Nucleus accumbens (tissue), 56 donors: Measurements from ENCODE around the gene GDF2.

Source experiments
- DNase-seq, 56 donors: peaks; one replicate each; lab custom pipeline; 2025; lab: John Stamatoyannopoulos, UW

GDF2 gene

DNA sequence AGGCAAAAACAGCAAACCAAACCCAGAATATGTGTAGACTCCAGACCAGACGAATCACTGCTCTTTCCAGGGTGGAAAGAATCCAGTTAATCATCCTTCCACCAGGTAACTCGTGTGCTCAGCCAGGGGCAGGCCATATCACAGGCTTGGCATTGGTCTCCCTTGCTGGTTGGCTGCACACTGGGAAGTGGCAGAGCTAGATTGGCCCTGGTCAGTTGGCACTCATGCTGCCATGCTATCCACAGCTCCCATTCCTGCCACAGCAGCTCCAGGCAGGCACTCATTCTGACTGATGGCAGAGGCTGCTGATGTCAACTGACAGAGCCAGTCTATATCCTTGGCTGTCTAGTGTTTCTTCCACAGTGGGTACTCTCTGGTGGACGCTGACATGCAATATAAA, 31.9 kb upstream of the GDF2 start:
- no peak for DNase-seq

DNA sequence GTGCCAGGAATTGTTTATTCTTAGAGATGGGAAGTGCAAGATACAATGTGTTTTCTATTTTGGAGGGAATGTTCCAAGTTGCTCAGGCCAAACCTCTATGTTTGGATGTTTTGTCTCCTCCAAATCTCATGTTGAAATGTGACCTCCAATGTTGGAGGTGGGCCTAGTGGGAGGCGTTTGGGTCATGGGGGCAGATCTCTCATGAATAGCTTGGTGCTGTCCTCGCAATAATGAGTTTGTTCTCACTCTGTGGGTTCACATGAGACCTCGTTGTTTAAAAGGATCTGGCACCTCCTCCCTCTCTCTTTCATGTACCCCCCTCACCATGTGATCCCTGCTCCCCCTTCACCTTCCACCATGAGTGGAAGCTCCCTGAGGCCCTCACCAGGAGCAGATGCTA, 30.6 kb upstream of the GDF2 start:
- no peak for DNase-seq

DNA sequence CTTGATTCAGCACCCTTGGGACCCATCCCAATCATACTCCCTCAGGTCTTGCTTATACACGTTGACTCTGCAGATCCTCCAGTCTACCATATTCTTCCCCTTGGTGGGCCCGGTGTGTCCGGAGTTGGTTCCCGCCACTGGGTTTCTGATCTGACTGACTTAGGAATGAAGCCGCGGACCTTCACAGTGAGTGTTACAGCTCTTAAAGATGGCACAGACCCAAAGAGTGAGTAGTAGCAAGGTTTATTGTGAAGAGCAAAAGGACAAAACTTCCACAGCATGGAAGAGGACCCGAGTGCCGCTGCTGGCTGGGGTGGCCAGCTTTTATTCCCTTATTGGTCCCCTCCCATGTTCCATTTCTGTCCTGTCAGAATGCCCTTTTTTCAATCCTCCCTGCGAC, 28.2 kb upstream of the GDF2 start:
- DNase-seq: no peak

DNA sequence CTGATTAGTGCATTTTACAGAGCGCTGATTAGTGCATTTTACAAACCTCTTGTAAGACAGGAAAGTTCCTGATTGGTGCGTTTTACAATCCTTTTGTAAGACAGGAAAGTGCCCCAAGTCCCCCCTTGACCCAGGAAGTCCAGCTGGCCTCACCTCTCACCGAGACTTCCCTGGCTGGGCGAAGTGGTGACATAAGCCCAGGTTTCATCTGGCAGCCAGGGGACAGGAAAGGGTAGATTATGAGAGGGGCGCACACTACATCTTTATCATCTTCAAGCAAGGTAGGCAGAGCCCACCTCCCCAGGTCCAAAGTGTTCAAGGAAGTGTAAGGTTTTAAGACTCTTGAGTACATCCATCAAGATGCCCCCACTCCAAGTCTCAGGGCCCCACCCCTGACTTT, 27.8 kb upstream of the GDF2 start:
- no peak for DNase-seq

DNA sequence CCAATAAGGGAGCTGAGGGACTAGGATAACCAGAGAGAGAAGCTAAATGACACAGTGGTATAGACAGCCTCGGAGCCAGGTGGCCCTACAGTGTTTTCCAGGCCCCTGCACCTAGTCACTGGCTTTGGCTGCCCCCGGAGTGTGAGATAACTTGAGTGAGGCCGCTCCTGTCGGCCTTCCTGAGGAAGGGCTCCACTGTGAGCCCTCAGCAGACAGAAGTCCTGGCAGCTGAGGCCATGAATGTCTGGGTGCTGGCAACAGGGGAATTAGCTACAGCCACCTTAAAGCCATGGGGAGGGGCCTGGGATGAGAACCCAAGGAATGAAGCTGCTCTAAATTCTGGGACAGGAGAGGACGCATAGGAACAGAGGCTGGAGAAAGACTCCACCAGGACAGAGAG, 26.8 kb upstream of the GDF2 start:
- DNase-seq: no peak

DNA sequence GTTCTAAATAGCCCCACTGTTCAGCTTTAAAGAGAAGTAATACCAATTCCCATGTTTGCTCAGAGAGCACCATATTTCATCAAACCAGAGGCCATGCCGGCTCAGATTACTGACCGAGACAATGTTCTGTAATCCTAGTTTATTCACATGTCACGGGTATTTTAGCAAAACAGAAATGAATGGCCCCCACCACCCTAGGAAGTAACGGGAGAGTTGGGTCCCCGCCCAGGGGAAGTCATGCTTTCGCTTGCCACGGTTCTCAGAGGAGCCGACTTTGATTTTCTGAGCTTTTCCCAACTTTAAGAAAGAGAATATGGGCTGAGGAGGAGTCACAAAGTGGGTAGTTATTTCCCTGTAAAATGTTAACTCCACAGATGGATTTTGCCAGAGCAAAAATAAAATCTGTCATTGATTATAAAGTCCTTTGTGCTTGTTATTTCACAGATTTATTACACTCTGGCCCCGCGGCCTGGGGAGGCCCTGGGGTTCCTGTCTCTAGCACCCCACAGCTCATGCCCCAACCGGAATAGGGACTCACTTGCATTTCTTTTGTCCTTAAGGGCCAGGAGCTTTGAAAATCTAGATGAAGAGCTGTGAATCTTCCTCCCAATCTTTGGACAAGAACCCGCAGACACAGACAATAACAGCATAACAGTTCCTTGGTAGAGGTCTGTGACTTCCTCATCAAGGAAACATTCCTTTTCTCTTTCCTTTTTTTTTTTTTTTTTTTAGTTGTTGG, 25.9 kb upstream of the GDF2 start:
- DNase-seq: no peak

DNA sequence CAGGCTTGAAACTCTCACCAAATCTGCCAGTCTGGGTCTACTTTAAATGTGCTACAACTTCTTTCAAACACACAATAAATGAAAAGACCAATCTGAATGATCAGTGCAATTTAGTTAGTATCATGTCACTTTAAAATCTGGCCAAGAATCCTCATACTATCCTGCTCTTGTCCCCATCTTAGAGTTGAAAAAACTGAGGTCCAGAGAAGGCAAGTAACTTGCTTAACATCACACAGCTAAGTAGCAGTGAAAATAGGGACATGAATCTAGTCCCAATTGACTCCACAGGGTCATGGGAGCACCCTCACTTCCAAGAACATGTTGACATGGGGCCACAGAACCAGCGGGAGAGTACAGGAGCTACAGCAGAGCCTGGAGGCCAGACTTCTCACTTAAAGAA, 25.3 kb upstream of the GDF2 start:
- no peak for DNase-seq

DNA sequence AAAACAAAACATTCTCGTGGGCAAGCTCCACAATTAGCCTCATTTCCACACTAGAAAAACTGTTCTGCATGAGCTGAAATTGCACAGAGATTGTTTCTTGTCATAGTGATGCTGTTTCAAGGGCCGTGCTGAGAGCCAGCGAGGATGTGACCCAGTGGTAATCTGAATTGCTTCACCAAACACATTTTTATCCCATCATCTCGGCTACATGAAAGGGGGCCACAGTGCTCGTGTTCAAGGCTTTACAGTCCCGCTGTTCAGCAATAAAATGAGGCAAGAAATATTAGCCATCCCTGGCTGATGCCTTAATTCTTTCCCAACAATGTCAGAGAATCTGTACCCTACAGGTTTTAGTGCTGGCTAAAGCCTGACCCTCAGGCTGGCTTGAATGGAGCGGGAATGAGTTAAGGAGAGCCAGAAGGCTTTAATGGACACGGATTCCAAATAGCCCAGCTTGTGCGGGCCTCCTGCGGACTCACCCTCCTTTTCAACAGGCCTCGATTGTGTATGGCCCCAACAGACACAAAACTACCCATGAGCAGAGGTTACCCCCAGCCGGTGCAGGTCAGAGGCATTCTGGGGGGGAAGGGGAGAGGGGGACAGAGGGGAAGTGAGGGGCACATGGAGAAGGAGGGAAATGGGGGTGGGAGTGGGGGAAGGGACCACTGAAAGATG, 24.3 kb upstream of the GDF2 start:
- no peak for DNase-seq

DNA sequence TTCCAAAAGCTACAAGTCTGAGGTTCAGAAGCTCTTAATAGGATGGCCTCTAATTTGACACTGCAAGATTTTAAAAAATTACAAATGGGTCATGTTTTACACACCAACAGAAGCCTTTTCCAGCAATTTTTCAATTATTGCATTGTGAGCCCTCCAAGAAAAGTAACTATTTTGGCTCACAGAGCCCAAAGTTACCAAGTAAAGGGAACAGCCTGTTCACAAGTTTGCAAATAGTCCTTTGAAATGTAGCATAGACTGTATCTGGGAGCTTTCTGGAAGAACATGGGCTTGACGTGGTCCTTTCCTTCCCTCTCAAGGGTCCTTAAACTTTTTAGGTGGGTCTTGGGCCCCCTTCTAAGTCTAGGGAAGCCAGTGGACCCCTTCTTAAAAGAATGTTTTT, 23.5 kb upstream of the GDF2 start:
- no peak for DNase-seq

DNA sequence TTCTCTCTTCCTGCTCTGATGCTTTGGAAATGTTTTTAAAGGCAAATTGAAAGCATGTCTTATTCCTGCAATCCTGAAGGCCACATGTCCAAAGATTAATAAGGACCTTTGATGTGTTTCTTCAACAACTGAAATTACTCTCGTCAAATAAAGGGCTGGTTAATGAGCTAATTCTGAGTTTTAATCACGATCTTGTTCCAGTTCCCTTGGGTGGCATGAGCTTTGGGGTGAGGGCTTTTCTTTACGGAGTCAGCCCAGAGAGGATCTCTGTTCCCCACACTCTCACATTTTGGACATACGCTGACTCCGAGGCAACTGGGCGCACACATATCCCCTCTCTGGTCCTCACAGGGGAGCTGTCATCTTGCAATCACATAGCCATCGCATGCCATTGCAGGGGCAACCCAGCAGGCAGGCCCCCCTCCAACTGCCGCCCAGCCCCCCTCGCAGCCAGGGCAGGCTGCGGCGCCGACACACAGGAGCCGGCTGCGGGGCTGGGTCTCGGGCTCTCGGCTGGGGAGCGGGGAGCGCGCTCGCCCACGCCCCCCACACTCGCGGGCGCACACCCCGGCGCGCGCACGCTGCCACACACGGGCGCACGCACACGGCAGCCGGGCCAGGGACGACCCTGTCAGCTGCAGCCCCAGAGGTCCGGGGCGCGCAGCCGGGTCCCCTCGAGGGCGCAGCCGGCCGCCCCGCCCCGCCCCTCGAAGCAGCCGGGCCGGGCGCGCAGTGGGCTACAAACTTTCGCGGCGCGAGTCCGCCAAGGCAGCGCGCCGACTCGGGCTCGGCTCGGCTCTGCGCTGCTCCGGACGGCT, 22.4 kb upstream of the GDF2 start, which contains the start of gene GDF10:
GDF10 (plus strand) TSS at position 587 of the 818 bp plus-strand sequence. CDS start 455 bp downstream, outside the sequence.
- peak in 4 of 56 donors; percentile 12 to 41 (median 20) for DNase-seq

DNA sequence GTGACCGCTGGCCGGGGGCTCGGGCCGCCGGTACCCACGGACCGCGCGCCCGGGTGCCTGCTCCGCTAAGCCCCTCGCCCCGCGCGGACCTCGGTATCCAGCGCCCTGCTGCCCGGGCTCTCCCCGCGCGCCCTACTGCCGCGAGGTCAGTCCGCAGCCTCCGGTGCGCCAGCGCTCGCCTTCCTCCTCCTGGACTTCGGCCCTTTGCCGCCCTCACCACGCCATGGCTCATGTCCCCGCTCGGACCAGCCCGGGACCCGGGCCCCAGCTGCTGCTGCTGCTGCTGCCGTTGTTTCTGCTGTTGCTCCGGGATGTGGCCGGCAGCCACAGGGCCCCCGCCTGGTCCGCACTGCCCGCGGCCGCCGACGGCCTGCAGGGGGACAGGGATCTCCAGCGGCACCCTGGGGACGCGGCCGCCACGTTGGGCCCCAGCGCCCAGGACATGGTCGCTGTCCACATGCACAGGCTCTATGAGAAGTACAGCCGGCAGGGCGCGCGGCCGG, 21.8 kb upstream of the GDF2 start:
- no peak for DNase-seq

DNA sequence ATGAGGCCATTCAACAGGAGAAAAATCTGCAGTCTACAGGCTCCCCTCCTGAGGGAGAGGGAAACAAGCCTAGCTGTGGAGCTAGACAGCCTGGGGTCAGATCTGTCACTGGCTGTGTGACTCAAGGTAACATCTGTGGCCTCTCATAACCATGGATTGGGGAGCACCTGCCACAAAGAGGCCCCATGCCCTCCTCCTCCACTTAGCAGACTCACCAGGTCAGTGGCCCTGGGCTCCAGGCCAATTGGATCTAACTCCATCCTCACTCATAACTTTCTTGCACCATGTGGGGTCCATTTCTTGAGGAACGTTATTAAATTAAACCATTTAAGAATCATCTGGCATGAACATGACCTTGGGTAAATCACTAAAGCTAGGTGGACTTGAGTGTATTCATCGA, 20.4 kb upstream of the GDF2 start:
- DNase-seq: no peak

DNA sequence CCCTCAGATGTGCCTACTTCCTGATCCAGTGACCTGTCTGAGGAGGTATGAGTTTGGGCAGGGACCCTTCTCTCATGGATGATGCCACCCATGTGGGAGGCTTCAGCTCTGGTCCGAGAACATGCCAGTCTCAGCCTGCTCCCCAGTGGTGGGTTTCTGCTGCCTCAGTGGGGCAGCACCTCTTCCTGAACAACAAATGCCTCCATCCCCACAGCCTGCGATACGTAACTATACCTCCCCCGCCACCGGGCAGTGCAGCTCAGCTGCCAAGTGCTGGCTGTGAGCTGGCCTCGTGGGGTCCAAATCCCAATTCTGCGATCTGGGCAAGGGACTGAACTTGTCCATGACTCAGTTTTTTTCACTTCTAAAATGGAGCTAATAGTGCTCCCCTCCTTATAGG, 19.1 kb upstream of the GDF2 start:
- no peak for DNase-seq

DNA sequence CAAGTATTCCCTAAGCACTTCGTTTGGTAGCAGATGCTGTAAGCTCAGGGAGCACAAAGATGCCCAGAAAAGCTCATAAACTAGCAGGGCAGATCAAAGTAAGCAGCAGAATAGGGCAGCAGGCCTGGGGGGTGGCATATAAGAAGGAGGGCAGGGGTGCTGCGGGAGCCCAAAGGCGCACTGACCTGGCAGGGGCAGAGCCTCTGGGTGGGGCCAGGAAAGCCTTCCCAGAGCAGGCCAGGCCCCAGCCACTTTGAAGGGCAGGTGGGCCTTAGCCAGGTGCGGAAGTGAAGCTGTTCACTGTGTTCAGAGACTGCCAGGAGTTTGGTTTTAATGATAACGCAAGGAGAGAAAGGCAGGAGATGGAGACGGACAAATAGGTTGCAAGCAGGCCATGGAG, 18.4 kb upstream of the GDF2 start:
- no peak for DNase-seq

DNA sequence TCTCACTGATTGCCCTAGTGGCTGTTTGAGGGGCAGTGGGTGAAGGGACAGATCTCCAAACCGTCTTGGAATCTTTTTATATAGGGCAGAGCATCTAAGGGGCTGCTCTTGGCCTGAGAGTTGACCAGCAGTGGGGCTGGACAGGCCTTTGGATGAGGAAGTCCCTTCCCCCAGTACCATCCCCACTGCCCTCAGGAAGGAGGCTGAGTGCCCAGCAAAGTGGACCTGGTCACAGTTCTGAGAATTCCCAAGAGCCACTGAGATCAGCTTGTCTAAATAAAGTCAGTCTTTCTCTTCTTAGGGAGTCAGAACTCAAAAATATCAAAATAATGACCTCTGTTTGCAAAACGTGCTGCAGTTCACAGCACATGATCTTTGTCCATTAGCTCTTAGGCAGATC, 16.7 kb upstream of the GDF2 start:
- no peak for DNase-seq

DNA sequence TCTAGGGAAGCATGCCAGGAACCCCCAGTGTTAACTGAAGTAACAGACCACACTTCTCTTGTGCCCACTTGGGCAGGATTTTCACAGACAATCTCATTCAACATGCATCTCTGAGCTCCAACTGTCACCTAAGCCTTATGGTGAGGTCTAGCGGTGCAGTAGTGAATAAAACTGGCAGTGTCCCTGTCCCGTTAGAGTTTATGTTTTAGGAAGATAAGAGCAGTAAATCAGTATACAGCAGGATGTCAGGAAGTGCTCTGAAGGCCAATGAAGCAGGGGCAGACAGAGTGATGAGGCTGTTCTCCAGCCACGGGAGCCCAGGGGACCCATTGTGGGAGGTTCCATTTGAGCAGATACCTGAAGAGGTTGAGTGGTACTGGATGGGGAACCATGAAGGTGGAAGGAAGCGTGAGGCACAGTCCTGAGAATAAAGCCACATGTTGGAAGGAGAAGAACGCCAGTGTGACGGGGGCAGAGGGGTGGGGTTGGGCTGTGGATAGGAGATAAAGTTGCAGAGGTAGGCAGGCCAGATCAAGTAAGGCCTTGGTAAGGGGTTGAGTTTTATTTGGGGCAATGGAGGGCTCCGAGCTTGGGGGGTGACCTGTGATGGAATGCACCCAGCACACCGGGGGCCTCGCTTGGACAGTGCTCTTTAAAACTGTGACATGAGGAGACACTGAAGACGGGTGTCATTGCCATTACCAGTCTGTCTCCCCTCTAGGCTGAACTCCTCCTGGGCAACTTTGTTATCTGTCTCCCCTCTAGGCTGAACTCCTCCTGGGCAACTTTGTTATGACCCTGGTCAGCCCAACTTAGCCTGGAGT, 15.7 kb upstream of the GDF2 start:
- no peak for DNase-seq

DNA sequence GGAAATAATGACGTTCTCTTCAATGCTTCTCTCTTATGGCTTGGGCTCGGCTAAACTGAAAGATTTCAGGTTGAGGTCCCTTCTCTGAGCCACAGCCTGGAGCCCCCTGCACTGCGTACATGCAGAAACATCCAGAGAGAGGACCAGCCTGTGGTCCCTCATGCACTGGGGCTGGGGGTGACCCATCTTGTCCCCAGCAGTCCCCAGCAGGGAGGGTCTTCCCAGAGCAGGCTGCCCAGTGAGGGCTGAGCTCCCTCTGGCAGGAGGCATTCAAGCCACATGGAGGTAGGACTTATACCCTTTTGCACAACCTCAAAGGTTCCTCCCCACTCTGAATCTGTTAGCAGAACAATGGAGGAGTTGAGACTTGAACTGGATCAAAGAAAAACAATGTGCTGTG, 14.9 kb upstream of the GDF2 start:
- DNase-seq: no peak

DNA sequence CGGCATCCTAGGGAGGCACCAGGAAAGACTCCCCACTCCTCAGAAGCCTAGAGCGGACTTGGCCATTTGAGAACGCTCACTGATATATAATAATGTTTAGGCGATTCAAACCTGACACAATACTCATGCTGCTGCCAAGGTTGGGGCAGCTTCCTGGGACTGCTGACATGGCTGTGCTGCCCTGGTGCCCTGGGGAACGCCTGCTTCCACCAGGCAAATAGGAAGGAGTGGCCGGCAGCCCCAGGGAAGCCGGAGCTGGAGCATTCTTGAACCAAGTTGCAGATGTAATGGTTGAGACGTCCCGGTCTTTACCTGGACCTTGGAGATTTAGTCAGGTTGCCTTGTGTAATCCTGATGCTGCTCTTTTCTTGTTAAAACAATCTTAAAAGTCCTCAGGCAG, 13.5 kb upstream of the GDF2 start:
- no peak for DNase-seq

DNA sequence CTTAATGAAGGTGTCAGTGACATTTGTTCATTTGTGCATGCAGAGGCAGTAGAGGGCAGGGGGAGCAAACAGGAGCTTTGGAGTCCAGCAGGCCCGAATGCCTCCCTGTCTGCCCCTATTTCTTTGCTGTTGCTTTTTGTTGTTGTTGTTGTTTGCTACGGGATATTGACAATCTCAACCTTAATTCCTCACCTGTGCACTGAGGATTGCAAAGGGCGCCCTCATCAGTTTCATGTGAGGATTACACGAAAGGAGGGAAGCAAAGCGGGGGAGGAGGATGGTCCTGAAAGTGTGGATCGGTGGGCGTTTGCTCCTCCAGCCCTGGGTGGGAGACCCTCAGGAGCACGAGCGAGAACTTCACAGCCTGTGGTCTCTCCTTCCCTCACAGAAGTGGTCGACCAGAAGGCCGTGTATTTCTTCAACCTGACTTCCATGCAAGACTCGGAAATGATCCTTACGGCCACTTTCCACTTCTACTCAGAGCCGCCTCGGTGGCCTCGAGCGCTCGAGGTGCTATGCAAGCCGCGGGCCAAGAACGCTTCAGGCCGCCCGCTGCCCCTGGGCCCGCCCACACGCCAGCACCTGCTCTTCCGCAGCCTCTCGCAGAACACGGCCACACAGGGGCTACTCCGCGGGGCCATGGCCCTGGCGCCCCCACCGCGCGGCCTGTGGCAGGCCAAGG, 12.7 kb upstream of the GDF2 start:
- DNase-seq: no peak

DNA sequence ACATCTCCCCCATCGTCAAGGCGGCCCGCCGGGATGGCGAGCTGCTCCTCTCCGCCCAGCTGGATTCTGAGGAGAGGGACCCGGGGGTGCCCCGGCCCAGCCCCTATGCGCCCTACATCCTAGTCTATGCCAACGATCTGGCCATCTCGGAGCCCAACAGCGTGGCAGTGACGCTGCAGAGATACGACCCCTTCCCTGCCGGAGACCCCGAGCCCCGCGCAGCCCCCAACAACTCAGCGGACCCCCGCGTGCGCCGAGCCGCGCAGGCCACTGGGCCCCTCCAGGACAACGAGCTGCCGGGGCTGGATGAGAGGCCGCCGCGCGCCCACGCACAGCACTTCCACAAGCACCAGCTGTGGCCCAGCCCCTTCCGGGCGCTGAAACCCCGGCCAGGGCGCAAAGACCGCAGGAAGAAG, 12.2 kb upstream of the GDF2 start:
- DNase-seq: no peak
